Loucy (cell line): ENCODE data around the gene LY86.

Source experiments
- H2AFZ ChIP-seq: fragments of 200-600 bp; sonication (generic); 2 replicates; pipeline ENCODE4 v1.6.0; 2016; ENCODE audit warnings: antibody characterized with exemption, mild to moderate bottlenecking, low read length, moderate library complexity
- H3F3A ChIP-seq: fragments of 200-600 bp; 2 replicates; pipeline ENCODE4 v1.6.0; 2016; ENCODE audit warnings: antibody characterized with exemption, low read depth, mild to moderate bottlenecking
- H3K27me3 ChIP-seq: fragments of 200-600 bp; sonication (generic); 2 replicates; pipeline ENCODE4 v1.6.1; 2014; ENCODE audit warnings: low read length, mild to moderate bottlenecking; ENCODE audit not compliant: insufficient read depth, poor library complexity, severe bottlenecking
- H3K36me3 ChIP-seq: fragments of 200-600 bp; sonication (generic); 2 replicates; pipeline ENCODE4 v1.6.1; 2016; ENCODE audit warnings: low read length; ENCODE audit not compliant: insufficient read depth
- H3K4me1 ChIP-seq: fragments of 200-600 bp; sonication (generic); 2 replicates; pipeline ENCODE4 v1.5.1; 2014; ENCODE audit warnings: low read length, mild to moderate bottlenecking; ENCODE audit not compliant: insufficient read depth, poor library complexity, severe bottlenecking
- H3K4me2 ChIP-seq: fragments of 200-600 bp; sonication (generic); 2 replicates; pipeline ENCODE4 v1.6.0; 2014; ENCODE audit warnings: antibody characterized with exemption, low read length, low read depth, mild to moderate bottlenecking; ENCODE audit not compliant: poor library complexity, severe bottlenecking
- H3K4me3 ChIP-seq: fragments of 200-600 bp; sonication (generic); 2 replicates; pipeline ENCODE4 v1.5.1; 2014; ENCODE audit warnings: low read length, mild to moderate bottlenecking, mixed read lengths; ENCODE audit not compliant: poor library complexity, severe bottlenecking
- H3K79me2 ChIP-seq: fragments of 200-600 bp; sonication (generic); 2 replicates; pipeline ENCODE4 v1.6.1; 2014; ENCODE audit warnings: low read length; ENCODE audit not compliant: insufficient read depth
- H3K9ac ChIP-seq: fragments of 200-600 bp; sonication (generic); 2 replicates; pipeline ENCODE4 v1.6.0; 2014; ENCODE audit warnings: mild to moderate bottlenecking, low read depth, low read length, moderate library complexity; ENCODE audit not compliant: poor library complexity, severe bottlenecking
- H3K9me2 ChIP-seq: fragments of 200-600 bp; sonication (generic); replicated peaks from 2 replicates; pipeline ENCODE4 v1.6.1; 2016; ENCODE audit warnings: low read depth, low read length, mixed read lengths
- H3K9me3 ChIP-seq: fragments of 200-600 bp; sonication (generic); 2 replicates; pipeline ENCODE4 v1.6.1; 2014; ENCODE audit warnings: mild to moderate bottlenecking, antibody characterized with exemption, low read length, low read depth; ENCODE audit not compliant: insufficient read depth
- H4K20me1 ChIP-seq: fragments of 200-600 bp; sonication (generic); 2 replicates; pipeline ENCODE4 v1.6.0; 2014; ENCODE audit warnings: antibody characterized with exemption, low read length, mild to moderate bottlenecking; ENCODE audit not compliant: insufficient read depth, poor library complexity, severe bottlenecking
- CTCF ChIP-seq: fragments of 200-600 bp; sonication (generic); conservative IDR thresholded peaks from 2 replicates; pipeline ENCODE4 v1.5.1; 2014; ENCODE audit warnings: mild to moderate bottlenecking, antibody characterized with exemption, low read length
- EZH2phosphoT487 ChIP-seq: fragments of 200-600 bp; IDR thresholded peaks from 2 replicates; pipeline ENCODE4 v1.6.1; 2018; ENCODE audit warnings: antibody characterized with exemption, mild to moderate bottlenecking, moderate library complexity, borderline replicate concordance

The LY86 gene

GRCh38 chr6:6591778-6592465 is 3.4 kb downstream of the LY86 start:
- no peaks in the 10 kb centered on the region for H3K9me2 ChIP-seq
- H3K9ac ChIP-seq, result no peak overlapping the region
- no peaks in the 10 kb centered on the region for H3F3A ChIP-seq
- H3K79me2 ChIP-seq, result no peaks in the 10 kb centered on the region
- no peaks in the 10 kb centered on the region for H3K36me3 ChIP-seq
- H3K4me1 ChIP-seq, result peaks cover 41% of the 10 kb centered on the region
- no peak for TF ChIP-seq CTCF
- no peak for TF ChIP-seq EZH2phosphoT487
- H2AFZ ChIP-seq, result no peak overlapping the region
- no peaks in the 10 kb centered on the region for H3K9me3 ChIP-seq
- no peak overlapping the region for H3K4me3 ChIP-seq
- no peak overlapping the region for H3K4me2 ChIP-seq
- no peaks in the 10 kb centered on the region for H4K20me1 ChIP-seq
- H3K27me3 ChIP-seq, result peaks cover 9% of the 10 kb centered on the region

GRCh38 chr6:6592826-6593475 is 4.4 kb downstream of the LY86 start:
- Histone ChIP-seq H3K9ac (no peak overlapping the region), H3K9me2 (no peaks in the 10 kb centered on the region), H3K9me3 (no peaks in the 10 kb centered on the region), H3K4me1 (peaks cover 43% of the 10 kb centered on the region), H3K4me3 (no peak overlapping the region), H3K79me2 (no peaks in the 10 kb centered on the region), H3F3A (no peaks in the 10 kb centered on the region), H2AFZ (peak overlapping the region; percentile 46; the same call in 1 of the 2 replicates), H4K20me1 (no peaks in the 10 kb centered on the region), H3K27me3 (peaks cover under 1% of the 10 kb centered on the region), H3K4me2 (no peak overlapping the region), H3K36me3 (no peaks in the 10 kb centered on the region)
- TF ChIP-seq EZH2phosphoT487 (no peak), CTCF (no peak)

GRCh38 chr6:6593867-6594468 is 5.4 kb downstream of the LY86 start:
- Histone ChIP-seq H3K79me2 (no peaks in the 10 kb centered on the region), H3K9me3 (no peaks in the 10 kb centered on the region), H3K9ac (no peak overlapping the region), H3K4me2 (no peak overlapping the region), H3K4me1 (peaks cover 43% of the 10 kb centered on the region), H3K27me3 (no peaks in the 10 kb centered on the region), H3F3A (no peaks in the 10 kb centered on the region), H3K36me3 (no peaks in the 10 kb centered on the region), H2AFZ (no peak overlapping the region), H3K4me3 (no peak overlapping the region), H4K20me1 (no peaks in the 10 kb centered on the region), H3K9me2 (no peaks in the 10 kb centered on the region)
- TF ChIP-seq CTCF, result no peak
- no peak for TF ChIP-seq EZH2phosphoT487
